GM12892 (cell line): ENCODE measurements around the gene RBPJ.

Experiments used
- POLR2A ChIP-seq: IDR thresholded peaks from 2 replicates; pipeline ENCODE4 v1.6.1; 2011; ENCODE audit warnings: low read depth, low read length, control low read depth
- TAF1 ChIP-seq: IDR thresholded peaks from 2 replicates; pipeline ENCODE4 v1.6.1; 2011; ENCODE audit warnings: low read depth, mild to moderate bottlenecking, control low read depth, low read length, borderline replicate concordance

DNA sequence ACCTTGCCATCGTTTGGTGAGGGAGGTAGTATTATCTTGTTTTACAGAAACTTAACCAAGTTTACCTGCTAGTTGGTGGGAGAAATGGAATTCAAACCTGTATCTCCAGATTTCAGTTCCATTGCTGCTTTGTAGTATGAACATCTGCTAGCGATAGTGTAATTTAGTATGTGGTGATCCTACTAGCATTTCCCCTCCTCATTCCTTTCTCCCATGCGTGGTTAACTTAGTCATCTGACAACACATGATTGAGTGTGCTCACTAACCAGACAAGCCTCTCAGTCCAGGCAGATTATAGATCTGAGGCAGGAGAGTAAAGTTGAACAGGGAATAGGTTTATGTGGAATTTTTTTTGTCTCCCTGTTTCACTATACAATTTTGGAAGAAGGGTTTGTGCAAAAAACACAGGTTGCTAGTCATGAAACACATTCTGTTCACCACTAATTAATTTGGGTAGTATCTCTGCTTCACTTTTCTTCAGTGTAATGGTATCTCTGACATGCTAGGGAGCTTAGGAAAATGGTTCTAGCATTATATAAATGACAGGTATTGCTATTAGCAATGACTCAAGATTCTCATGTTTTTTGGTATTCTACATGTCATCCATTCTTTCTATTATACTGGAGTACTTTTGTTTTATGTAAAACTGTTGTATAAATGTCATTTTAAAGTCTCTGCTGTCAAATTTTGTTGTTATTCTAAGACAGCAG is 21.7 kb downstream of the RBPJ start:
- TF ChIP-seq TAF1 = no peak
- no peak for TF ChIP-seq POLR2A
